HepG2 (cell line): ENCODE data around the gene LDAH.

ENCODE experiments used
- DPF2 ChIP-seq: sonication (generic); formaldehyde crosslinking; IDR thresholded peaks from 2 replicates; pipeline ENCODE4 v1.4.0; 2020; ENCODE audit warnings: mild to moderate bottlenecking, low read depth, missing genetic modification reagents, borderline replicate concordance
- FOXJ3 ChIP-seq: sonication (generic); formaldehyde crosslinking; IDR thresholded peaks from 2 replicates; pipeline ENCODE4 v1.4.0; 2020; ENCODE audit warnings: missing genetic modification reagents, mild to moderate bottlenecking, borderline replicate concordance
- GABPB1 ChIP-seq: IDR thresholded peaks from 2 replicates; pipeline ENCODE4 v1.6.1; 2016; ENCODE audit warnings: mild to moderate bottlenecking, missing genetic modification reagents, moderate library complexity, missing compliant biosample characterization
- IKZF4 ChIP-seq: sonication (generic); formaldehyde crosslinking; IDR thresholded peaks from 2 replicates; pipeline ENCODE4 v1.5.1; 2020; ENCODE audit warnings: borderline replicate concordance, mild to moderate bottlenecking, low read depth, missing genetic modification reagents; ENCODE audit errors: not compliant biosample characterization
- KLF9 ChIP-seq: IDR thresholded peaks from 2 replicates; pipeline ENCODE4 v1.6.1; 2016; ENCODE audit warnings: low read depth
- NFYB ChIP-seq: sonication (generic); formaldehyde crosslinking; IDR thresholded peaks from 2 replicates; pipeline ENCODE4 v1.4.0; 2020; ENCODE audit warnings: missing genetic modification reagents
- POLR2AphosphoS5 ChIP-seq: IDR thresholded peaks from 2 replicates; pipeline ENCODE4 v1.6.1; 2012; ENCODE audit warnings: low read depth, low read length
- ZNF253 ChIP-seq: sonication (generic); formaldehyde crosslinking; IDR thresholded peaks from 2 replicates; pipeline ENCODE4 v1.8.0; 2022; ENCODE audit warnings: mild to moderate bottlenecking, missing genetic modification reagents, borderline replicate concordance

GRCh38 chr2:20745924-20746555 is 76.9 kb downstream of the LDAH start:
- no peak for TF ChIP-seq POLR2AphosphoS5
- TF ChIP-seq FOXJ3 (CRISPR knock-in tag): no peak
- TF ChIP-seq GABPB1: no peak
- no peak for TF ChIP-seq NFYB (CRISPR knock-in tag)
- no peak for TF ChIP-seq DPF2
- TF ChIP-seq ZNF253 (CRISPR knock-in tag): no peak
- TF ChIP-seq KLF9 (CRISPR knock-in tag): no peak
- TF ChIP-seq IKZF4 (CRISPR knock-in tag): no peak
